Stimulated activated CD4-positive, alpha-beta T cell treated with anti-CD3 and anti-CD28 coated beads, Interleukin-12 subunit alpha, Interleukin-12 subunit beta, amount 100 ng/mL, for 48 hours (primary cell): ENCODE data around the gene LEMD2.

ENCODE experiments used
- DNase-seq, 3 donors: peaks; one replicate each; pipeline ENCODE4 v3.0.0-alpha.2; 2020; ENCODE audit warnings: low read depth in 2 of 3, low spot score in 1 of 3

Gene LEMD2

GRCh38 chr6:33742837-33743236 lies 46.1 kb downstream of the LEMD2 start:
- no peak for DNase-seq

GRCh38 chr6:33742092-33742491 lies 46.8 kb downstream of the LEMD2 start:
- DNase-seq, result no peak

GRCh38 chr6:33740794-33741193 lies 48.1 kb downstream of the LEMD2 start:
- DNase-seq, result no peak

GRCh38 chr6:33740204-33740608 lies 48.7 kb downstream of the LEMD2 start:
- DNase-seq, result no peak

- DNase-seq, result no peak
Observed at GRCh38 chr6:33739571-33739970, 49.4 kb downstream of the LEMD2 start.

- DNase-seq, result no peak
Observed at GRCh38 chr6:33738879-33739278, 50.1 kb downstream of the LEMD2 start.

GRCh38 chr6:33738153-33738552 lies 50.8 kb downstream of the LEMD2 start:
- no peak for DNase-seq

- no peak for DNase-seq
Observed at GRCh38 chr6:33737267-33738026, 51.5 kb downstream of the LEMD2 start.

- DNase-seq, result no peak
Observed at GRCh38 chr6:33735216-33735615, 53.7 kb downstream of the LEMD2 start.

GRCh38 chr6:33733709-33734007 lies 55.3 kb downstream of the LEMD2 start:
- no peak for DNase-seq

- DNase-seq, result no peak
Observed at GRCh38 chr6:33732817-33733708, 55.9 kb downstream of the LEMD2 start.

- no peak for DNase-seq
Observed at GRCh38 chr6:33732385-33732784, 56.5 kb downstream of the LEMD2 start.

GRCh38 chr6:33731751-33732282 lies 57.1 kb downstream of the LEMD2 start:
- no peak for DNase-seq

- no peak for DNase-seq
Observed at GRCh38 chr6:33731035-33731434, 57.9 kb downstream of the LEMD2 start.

- DNase-seq, result no peak
Observed at GRCh38 chr6:33730611-33731010, 58.3 kb downstream of the LEMD2 start.

GRCh38 chr6:33729059-33729458 lies 59.9 kb downstream of the LEMD2 start:
- DNase-seq, result no peak

- DNase-seq, result no peak
Observed at GRCh38 chr6:33728438-33728837, 60.5 kb downstream of the LEMD2 start.

GRCh38 chr6:33727932-33728331 lies 61.0 kb downstream of the LEMD2 start:
- DNase-seq, result no peak

- no peak for DNase-seq
Observed at GRCh38 chr6:33727126-33727525, 61.8 kb downstream of the LEMD2 start.

- DNase-seq, result no peak
Observed at GRCh38 chr6:33726696-33727095, 62.2 kb downstream of the LEMD2 start.

- no peak for DNase-seq
Observed at GRCh38 chr6:33725891-33726673, 62.8 kb downstream of the LEMD2 start.
